NK-92 treated with Interleukin-12 subunit alpha and Interleukin-12 subunit beta, amount 100 ng/mL, for 24 hours (cell line): ENCODE data around the gene RAD51B.

Experiments used
- DNase-seq: peaks from one replicate; lab custom pipeline; 2025; lab: John Stamatoyannopoulos, UW

The RAD51B gene

GRCh38 chr14:68363843-68364767 lies 544.5 kb downstream of the RAD51B start:
- no peak for DNase-seq

- no peak for DNase-seq
Observed at GRCh38 chr14:68364792-68365192, 545.2 kb downstream of the RAD51B start.

GRCh38 chr14:68365228-68365627 lies 545.6 kb downstream of the RAD51B start:
- no peak for DNase-seq

GRCh38 chr14:68366656-68367055 lies 547.1 kb downstream of the RAD51B start:
- no peak for DNase-seq

GRCh38 chr14:68367536-68367935 lies 548.0 kb downstream of the RAD51B start:
- DNase-seq = no peak

- no peak for DNase-seq
Observed at GRCh38 chr14:68368850-68369249, 549.3 kb downstream of the RAD51B start.

- DNase-seq = no peak
Observed at GRCh38 chr14:68369281-68370056, 549.9 kb downstream of the RAD51B start.

- no peak for DNase-seq
Observed at GRCh38 chr14:68370057-68370360, 550.4 kb downstream of the RAD51B start.

GRCh38 chr14:68372368-68372767 lies 552.8 kb downstream of the RAD51B start:
- no peak for DNase-seq

- DNase-seq = no peak
Observed at GRCh38 chr14:68373124-68373646, 553.6 kb downstream of the RAD51B start.

- no peak for DNase-seq
Observed at GRCh38 chr14:68373847-68374444, 554.4 kb downstream of the RAD51B start.

- DNase-seq = no peak
Observed at GRCh38 chr14:68374682-68375081, 555.1 kb downstream of the RAD51B start.

- DNase-seq = no peak
Observed at GRCh38 chr14:68375376-68375775, 555.8 kb downstream of the RAD51B start.

- no peak for DNase-seq
Observed at GRCh38 chr14:68376067-68376779, 556.6 kb downstream of the RAD51B start.

- DNase-seq = no peak
Observed at GRCh38 chr14:68377006-68377405, 557.4 kb downstream of the RAD51B start.

GRCh38 chr14:68377459-68377858 lies 557.9 kb downstream of the RAD51B start:
- DNase-seq = no peak

- DNase-seq = no peak
Observed at GRCh38 chr14:68379510-68380328, 560.1 kb downstream of the RAD51B start.

- DNase-seq = no peak
Observed at GRCh38 chr14:68380329-68380741, 560.8 kb downstream of the RAD51B start.

- no peak for DNase-seq
Observed at GRCh38 chr14:68384335-68384734, 564.8 kb downstream of the RAD51B start.

- DNase-seq = no peak
Observed at GRCh38 chr14:68384881-68385280, 565.3 kb downstream of the RAD51B start.

GRCh38 chr14:68386446-68386845 lies 566.9 kb downstream of the RAD51B start:
- no peak for DNase-seq
